HG02884 (cell line): ENCODE measurements around the gene DNAJC9.

Experiments
- ATAC-seq: cut with Tn5 transposase; IDR thresholded peaks from one replicate; pipeline ENCODE4 v1.9.1; 2021; ENCODE audit warnings: mild to moderate bottlenecking, moderate library complexity; ENCODE audit not compliant: unreplicated experiment

The DNAJC9 gene

GRCh38 chr10:73239908-73240307, 7.1 kb downstream of the DNAJC9 start:
- ATAC-seq, result no peak

DNA sequence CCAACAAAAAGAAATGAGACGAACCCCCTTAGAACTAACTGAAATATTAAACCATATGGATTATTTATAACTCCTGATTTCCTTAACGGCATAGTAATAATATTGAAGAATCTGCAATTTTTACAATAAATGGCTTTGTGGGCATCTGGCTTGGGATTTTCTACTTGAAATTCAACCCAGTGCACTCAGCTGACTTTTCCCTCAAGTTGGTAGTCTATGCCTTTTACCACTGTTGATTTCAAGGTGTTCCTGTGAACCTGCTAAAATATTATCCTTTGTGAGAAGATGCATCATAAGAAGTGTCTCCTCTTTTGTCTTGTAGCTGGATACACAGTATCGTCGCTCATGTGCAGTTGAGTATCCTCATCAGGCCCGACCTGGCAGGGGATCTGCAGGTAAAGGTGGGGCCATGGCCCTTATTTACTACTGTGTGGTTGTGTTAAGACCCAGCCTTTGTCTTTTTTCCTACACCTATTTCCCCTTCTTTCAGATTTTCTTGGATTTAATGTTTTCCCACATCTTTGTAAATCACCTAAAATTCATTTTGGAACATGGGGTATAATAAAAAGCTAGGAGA, 8.0 kb downstream of the DNAJC9 start:
- no peak for ATAC-seq

DNA sequence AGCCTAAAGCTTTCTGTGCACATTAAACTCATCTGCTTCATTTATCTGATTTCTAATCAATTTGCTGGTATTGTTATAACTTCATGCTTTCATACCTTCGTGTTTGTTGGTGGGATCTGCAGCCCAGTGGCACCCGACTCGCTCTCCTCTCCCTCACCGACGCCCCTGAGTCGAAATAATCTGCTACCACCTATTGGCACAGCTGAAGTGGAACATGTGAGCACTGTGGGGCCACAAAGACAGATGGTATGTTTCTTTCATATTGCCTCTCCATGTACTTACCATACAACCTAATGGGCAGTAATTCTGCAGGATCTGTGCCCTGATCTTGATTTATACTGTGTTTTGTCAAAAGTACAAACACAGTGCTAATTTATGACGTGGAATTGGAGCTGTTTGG, 12.4 kb downstream of the DNAJC9 start:
- ATAC-seq, result no peak

- no peak for ATAC-seq
These were observed 13.2 kb downstream of the DNAJC9 start for GRCh38 chr10:73233883-73234282.

- ATAC-seq, result no peak
These were observed 14.2 kb downstream of the DNAJC9 start for GRCh38 chr10:73232887-73233286.

GRCh38 chr10:73229567-73229966, 17.5 kb downstream of the DNAJC9 start:
- no peak for ATAC-seq

DNA sequence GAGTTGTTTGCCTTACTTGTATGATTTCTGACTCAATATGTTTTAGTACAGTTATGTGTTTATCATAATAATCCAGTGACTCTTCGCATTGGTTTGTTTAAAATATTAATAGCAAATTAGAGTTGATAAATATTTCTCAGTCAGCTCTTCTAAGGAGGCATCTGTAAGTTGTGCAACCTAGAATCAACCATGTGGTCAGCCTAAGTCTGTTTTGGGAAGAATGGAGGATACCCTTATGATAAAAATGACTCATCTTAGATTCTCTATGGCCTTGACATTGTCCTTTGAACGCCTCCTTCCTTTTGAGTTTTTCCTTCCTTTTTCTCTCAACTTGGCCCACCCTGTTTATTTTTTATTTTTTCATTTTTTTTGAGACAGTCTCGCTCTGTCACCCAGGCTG, 18.8 kb downstream of the DNAJC9 start:
- ATAC-seq, result no peak

DNA sequence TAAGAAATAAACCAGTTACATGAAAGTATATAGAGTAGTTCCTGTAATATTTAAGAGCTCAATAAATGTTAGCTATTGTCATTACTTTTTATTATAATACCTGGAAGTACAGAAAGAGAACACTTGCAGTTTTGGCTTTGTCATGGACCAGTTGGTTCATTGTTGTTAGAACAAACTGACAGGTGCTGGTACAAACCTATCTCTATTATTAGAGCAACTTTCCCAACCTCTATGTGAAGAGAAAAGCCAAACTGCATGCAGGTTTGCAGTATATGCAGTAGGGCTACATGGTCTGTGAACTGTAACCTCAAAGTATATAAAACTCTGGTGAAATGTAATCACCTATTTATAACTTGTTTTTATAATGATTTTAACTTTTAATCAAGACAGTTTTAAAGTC, 20.4 kb downstream of the DNAJC9 start:
- ATAC-seq, result no peak

GRCh38 chr10:73225518-73225917, 21.5 kb downstream of the DNAJC9 start:
- ATAC-seq, result no peak

DNA sequence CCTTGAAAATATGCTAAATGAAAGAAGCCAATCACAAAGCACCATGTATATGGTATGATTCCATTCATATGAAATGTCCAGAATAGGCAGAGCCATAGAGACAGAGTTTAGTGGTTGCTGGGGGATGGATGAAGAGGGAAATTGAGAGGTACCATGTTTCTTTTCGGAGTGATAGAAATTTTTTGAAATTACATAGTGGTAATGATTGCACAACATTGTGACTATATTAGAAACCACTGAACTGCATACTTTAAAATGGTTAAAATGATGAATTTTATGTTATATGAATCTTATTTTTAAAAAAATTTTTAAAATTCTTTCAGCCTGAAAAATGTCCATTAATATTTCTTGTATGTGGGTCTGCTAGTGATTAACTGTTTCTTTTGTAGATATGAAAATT, 26.1 kb downstream of the DNAJC9 start:
- no peak for ATAC-seq

GRCh38 chr10:73219384-73219783, 27.7 kb downstream of the DNAJC9 start:
- no peak for ATAC-seq

- no peak for ATAC-seq
These were observed 28.4 kb downstream of the DNAJC9 start for GRCh38 chr10:73218431-73219191.

DNA sequence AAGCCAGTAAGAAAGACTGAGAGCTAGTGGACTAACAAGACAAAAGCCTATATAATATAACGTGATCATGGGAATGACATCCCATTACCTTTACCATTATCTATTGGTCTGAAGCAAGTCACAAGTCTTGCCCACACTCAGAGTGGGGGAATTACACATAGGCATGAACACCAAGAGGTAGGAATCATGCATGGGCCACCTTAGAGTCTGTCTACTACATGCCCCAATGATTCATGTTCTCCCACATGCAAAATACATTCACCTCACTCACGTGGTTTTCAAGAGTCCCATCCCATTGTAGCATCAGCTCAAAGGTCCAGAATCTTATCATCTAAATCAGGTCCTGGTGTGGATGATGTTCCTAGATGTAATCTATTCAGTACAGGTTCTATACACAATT, 29.4 kb downstream of the DNAJC9 start:
- ATAC-seq, result no peak

DNA sequence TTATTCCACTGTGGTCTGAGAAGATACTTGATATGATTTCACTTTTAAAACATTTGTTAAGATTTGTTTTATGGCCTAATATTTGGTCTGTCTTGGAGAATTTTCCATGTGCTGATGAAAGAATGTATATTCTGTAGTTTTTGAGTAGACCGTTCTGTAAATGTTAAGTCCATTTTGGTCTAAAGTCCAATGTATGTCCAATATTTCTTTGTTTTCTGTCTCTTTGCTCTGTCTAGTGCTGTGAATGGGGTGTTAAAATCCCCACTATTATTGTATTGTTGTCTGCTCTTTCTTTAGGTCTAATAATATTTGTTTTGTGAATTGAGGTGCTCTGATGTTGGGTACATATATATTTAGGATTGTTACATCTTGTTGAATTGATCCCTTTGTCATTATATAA, 31.3 kb downstream of the DNAJC9 start:
- ATAC-seq, result no peak

- no peak for ATAC-seq
These were observed 35.8 kb downstream of the DNAJC9 start for GRCh38 chr10:73211106-73211811.

DNA sequence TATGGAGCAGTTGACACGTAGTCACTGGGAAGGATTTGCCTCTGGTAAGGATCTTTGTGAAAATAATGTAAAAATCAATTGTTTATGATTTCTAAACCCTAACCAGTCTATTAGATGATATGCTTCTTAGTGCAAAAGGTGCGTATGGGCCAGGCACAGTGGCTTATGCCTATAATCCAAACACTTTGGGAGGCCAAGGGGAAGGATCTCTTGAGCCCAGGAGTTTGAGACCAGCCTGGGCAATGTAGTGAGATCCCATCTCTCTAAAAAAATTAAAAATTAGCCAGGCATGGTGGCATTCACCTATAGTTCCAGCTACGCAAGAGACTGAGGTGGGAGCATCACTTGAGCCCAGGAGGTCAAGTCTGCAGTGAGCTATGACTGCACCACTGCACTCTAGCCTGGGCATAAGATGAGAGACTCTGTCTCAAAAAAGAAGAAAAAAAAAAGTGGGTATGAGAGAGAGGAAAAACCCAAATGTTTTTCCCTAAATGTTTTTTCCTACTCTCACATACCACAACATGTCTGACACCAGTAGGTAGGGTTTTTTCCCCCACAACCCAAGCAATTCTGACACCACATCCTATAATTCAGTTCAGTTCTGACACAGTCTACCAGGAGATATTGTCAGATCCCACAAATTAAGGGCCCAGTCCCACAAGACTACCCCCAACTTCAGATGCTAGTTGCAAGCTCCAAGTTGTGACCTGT, 36.5 kb downstream of the DNAJC9 start:
- ATAC-seq, result no peak

GRCh38 chr10:73209705-73210104, 37.4 kb downstream of the DNAJC9 start:
- no peak for ATAC-seq

DNA sequence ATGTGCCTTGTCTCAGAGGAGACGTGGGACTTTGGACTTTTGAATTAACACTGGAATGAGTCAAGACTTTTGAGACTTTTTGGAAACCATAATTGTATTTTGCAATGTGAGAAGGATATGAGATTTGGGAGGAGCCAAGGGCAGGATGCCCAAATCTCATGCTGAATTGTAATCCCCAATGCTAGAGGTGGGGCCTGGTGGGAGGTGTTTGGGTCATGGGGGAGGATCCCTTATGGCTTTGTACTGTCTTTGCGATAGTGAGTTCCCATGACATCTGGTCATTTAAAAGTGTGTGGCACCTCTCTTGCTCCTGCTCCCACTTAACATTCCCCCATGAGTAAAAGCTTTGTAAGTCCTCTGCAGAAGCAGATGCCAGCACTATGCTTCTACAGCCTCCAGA, 39.2 kb downstream of the DNAJC9 start:
- ATAC-seq, result no peak

DNA sequence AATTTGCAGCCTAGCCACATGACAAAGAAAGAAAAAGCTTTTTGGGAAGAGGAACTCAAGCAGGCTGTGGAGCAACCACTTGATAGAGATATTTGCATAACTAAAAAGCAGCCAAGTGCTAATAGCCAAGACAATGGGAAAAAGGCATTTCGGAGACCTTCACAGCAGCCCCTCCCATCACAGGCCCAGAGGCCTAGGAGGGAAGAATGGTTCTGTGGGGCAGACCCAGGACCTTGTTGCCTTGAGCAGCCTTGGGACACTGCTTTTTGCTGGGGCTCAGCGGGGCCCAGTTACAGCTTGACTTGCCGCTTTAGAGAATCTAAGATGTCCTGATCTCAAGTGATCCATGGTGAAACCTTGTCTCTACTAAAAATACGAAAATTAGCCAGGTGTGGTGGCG, 40.7 kb downstream of the DNAJC9 start:
- no peak for ATAC-seq

- no peak for ATAC-seq
These were observed 41.2 kb downstream of the DNAJC9 start for GRCh38 chr10:73205890-73206289.

- no peak for ATAC-seq
These were observed 42.0 kb downstream of the DNAJC9 start for GRCh38 chr10:73205081-73205480.
